Lung (tissue), 12 donors: ENCODE results near the gene TLE3. TPM values are rescaled to one million over a fixed set of nuclear protein-coding genes. Genes with fewer than 3 reads are reported as not detected.

Experiments
- ATAC-seq: fragments of 200-7000 bp; cut with Tn5 transposase; one replicate; pipeline ENCODE4 v1.9.1; 2020; ENCODE audit warnings: moderate number of reproducible peaks; ENCODE audit not compliant: insufficient read depth, low FRiP score
- DNase-seq, 3 donors: peaks; one replicate each; pipeline ENCODE4 v3.0.0-alpha.2; 2013 to 2017
- H3K27ac ChIP-seq, 2 donors: one replicate each; pipeline ENCODE4 v1.5.1; 2013; ENCODE audit warnings: mild to moderate bottlenecking in 2 of 2, moderate library complexity in 2 of 2, control low read depth in 1 of 2, inconsistent platforms in 1 of 2, low read depth in 1 of 2, low read length in 1 of 2
- H3K27me3 ChIP-seq, 3 donors: one replicate each; pipeline ENCODE4 v1.5.1; 2013; ENCODE audit warnings: low read length in 2 of 3; ENCODE audit not compliant: control insufficient read depth in 3 of 3, insufficient read depth in 3 of 3
- H3K36me3 ChIP-seq, 4 donors: one replicate each; pipeline ENCODE4 v1.5.1; 2013; ENCODE audit warnings: low read length in 4 of 4, mild to moderate bottlenecking in 1 of 4, moderate library complexity in 1 of 4; ENCODE audit not compliant: control insufficient read depth in 4 of 4, insufficient read depth in 4 of 4
- H3K4me1 ChIP-seq, 5 donors: one replicate each; pipeline ENCODE4 v1.5.1; 2013; ENCODE audit warnings: low read length in 5 of 5, mild to moderate bottlenecking in 2 of 5, moderate library complexity in 1 of 5; ENCODE audit not compliant: control insufficient read depth in 5 of 5, insufficient read depth in 5 of 5
- H3K4me3 ChIP-seq: one replicate; pipeline ENCODE4 v1.5.1; 2013; ENCODE audit warnings: mild to moderate bottlenecking, control low read depth, moderate library complexity
- H3K9ac ChIP-seq, 2 donors: one replicate each; pipeline ENCODE4 v1.5.1; 2013; ENCODE audit warnings: low read length in 2 of 2, control low read depth in 1 of 2; ENCODE audit not compliant: insufficient read depth in 1 of 2
- H3K9me3 ChIP-seq, 4 donors: one replicate each; pipeline ENCODE4 v1.5.1; 2013; ENCODE audit warnings: low read length in 3 of 4, mild to moderate bottlenecking in 1 of 4, moderate library complexity in 1 of 4; ENCODE audit not compliant: control insufficient read depth in 4 of 4, insufficient read depth in 3 of 4
- CTCF ChIP-seq: IDR thresholded peaks from 2 replicates; pipeline ENCODE4 v1.5.1; 2012; ENCODE audit warnings: mild to moderate bottlenecking; ENCODE audit errors: control extremely low read depth, extremely low read depth
- WGBS, 2 donors: extraction: QIAGEN DNeasy Blood & Tissue Kit; methylation state at CpG; one replicate each; pipeline ENCODE4 v1.1.7; 2013; 5-methylcytosine and 5-hydroxymethylcytosine counted together
- polyA plus RNA-seq, 2 donors: library from polyadenylated mRNA; stranded (reverse); fragments of 200-250 nt; gene quantifications; one replicate each; pipeline ENCODE4 v1.2.1, GENCODE V29; 2013
- total RNA-seq, 2 donors: library from RNA; depleted of rRNA in 1 of 2; stranded (reverse); fragments of >200 nt in 1 of 2; gene quantifications; one replicate each; pipeline ENCODE4 v1.2.1, GENCODE V29; 2014 to 2021
- donor health status: control.
- donor health status: control.
- donor health status: Bipolar disorder and iron deficiency.
- donor health status: healthy.
- donor health status: DM: yes; HTN: yes; CAD: no.

The TLE3 gene
- total and polyA plus RNA-seq, 4 donors = 22.7 to 77.3 (median 73.3) TPM

GRCh38 chr15:70013656-70014313 lies 83.9 kb downstream of the TLE3 start:
- TF ChIP-seq CTCF = no peak
- ATAC-seq = no peak
- no peak overlapping the region for H3K9ac ChIP-seq
- no peaks in the 10 kb centered on the region for H3K36me3 ChIP-seq
- 85 to 88% methylated on average over 8 of the region's 8 CpGs for WGBS, 2 donors
- H3K27ac ChIP-seq = no peak overlapping the region
- H3K4me1 ChIP-seq = no peaks in the 10 kb centered on the region
- H3K9me3 ChIP-seq = no peaks in the 10 kb centered on the region
- H3K27me3 ChIP-seq = no peaks in the 10 kb centered on the region
- H3K4me3 ChIP-seq = no peak overlapping the region
- no peak for DNase-seq

- no peak for DNase-seq
- H3K4me3 ChIP-seq = no peak overlapping the region
- H3K27ac ChIP-seq = no peak overlapping the region
- H3K9me3 ChIP-seq = no peaks in the 10 kb centered on the region
- TF ChIP-seq CTCF = no peak
- no peak overlapping the region for H3K9ac ChIP-seq
- no peak for ATAC-seq
- no peaks in the 10 kb centered on the region for H3K27me3 ChIP-seq
- 90 to 91% methylated on average over 4 of the region's 4 CpGs for WGBS, 2 donors
- no peaks in the 10 kb centered on the region for H3K4me1 ChIP-seq
- no peaks in the 10 kb centered on the region for H3K36me3 ChIP-seq
Measured at GRCh38 chr15:70012895-70013294, 84.8 kb downstream of the TLE3 start.

GRCh38 chr15:70008697-70009290 lies 88.9 kb downstream of the TLE3 start:
- WGBS, 2 donors = 76 to 82% methylated on average over 3 of the region's 3 CpGs
- Histone ChIP-seq H3K36me3 (no peaks in the 10 kb centered on the region), H3K4me1 (no peaks in the 10 kb centered on the region), H3K9me3 (no peaks in the 10 kb centered on the region), H3K9ac (no peak overlapping the region), H3K4me3 (no peak overlapping the region), H3K27me3 (no peaks in the 10 kb centered on the region), H3K27ac (no peak overlapping the region)
- peak; percentile 48 to 76 (median 55) for DNase-seq
- no peak for ATAC-seq
- TF ChIP-seq CTCF = no peak
